Stimulated activated CD8-positive, alpha-beta memory T cell treated with anti-CD3 and anti-CD28 coated beads, Interleukin-12 subunit alpha, Interleukin-12 subunit beta, amount 100 ng/mL, for 24 hours (primary cell): ENCODE data around the gene MPDZ.

ENCODE experiments used
- DNase-seq: peaks from one replicate; pipeline ENCODE4 v3.0.0-alpha.2; 2020; ENCODE audit errors: extremely low read depth

Gene MPDZ

GRCh38 chr9:13279284-13280141 is at the start of gene MPDZ:
Gene MPDZ, minus strand, starts transcription at chr9:13279692. Its CDS starts 29,377 bp downstream, at chr9:13250315.
- DNase-seq: no peak

GRCh38 chr9:13324988-13325387 is 45.5 kb upstream of the MPDZ start:
- no peak for DNase-seq

- DNase-seq: no peak
Measured at GRCh38 chr9:13322828-13323550, 43.5 kb upstream of the MPDZ start.

- DNase-seq: no peak
Measured at GRCh38 chr9:13318027-13318426, 38.5 kb upstream of the MPDZ start.

GRCh38 chr9:13296972-13297371 is 17.5 kb upstream of the MPDZ start:
- no peak for DNase-seq

- DNase-seq: no peak
Measured at GRCh38 chr9:13295556-13295955, 16.1 kb upstream of the MPDZ start.

- DNase-seq: no peak
Measured at GRCh38 chr9:13292782-13293181, 13.3 kb upstream of the MPDZ start.

GRCh38 chr9:13292158-13292557 is 12.7 kb upstream of the MPDZ start:
- no peak for DNase-seq

GRCh38 chr9:13291718-13292117 is 12.2 kb upstream of the MPDZ start:
- DNase-seq: no peak

- DNase-seq: no peak
Measured at GRCh38 chr9:13284011-13284410, 4.5 kb upstream of the MPDZ start.

GRCh38 chr9:13282998-13283397 is 3.5 kb upstream of the MPDZ start:
- DNase-seq: no peak

GRCh38 chr9:13281356-13282016 is 2.0 kb upstream of the MPDZ start:
- DNase-seq: no peak

- DNase-seq: no peak
Measured at GRCh38 chr9:13278368-13279246, 885 bp downstream of the MPDZ start.

GRCh38 chr9:13278023-13278367 is 1.5 kb downstream of the MPDZ start:
- no peak for DNase-seq

- DNase-seq: no peak
Measured at GRCh38 chr9:13274886-13275641, 4.4 kb downstream of the MPDZ start.

GRCh38 chr9:13270734-13271133 is 8.8 kb downstream of the MPDZ start:
- DNase-seq: no peak

GRCh38 chr9:13269589-13270452 is 9.7 kb downstream of the MPDZ start:
- no peak for DNase-seq

- no peak for DNase-seq
Measured at GRCh38 chr9:13268469-13268868, 11.0 kb downstream of the MPDZ start.

GRCh38 chr9:13267743-13268142 is 11.7 kb downstream of the MPDZ start:
- no peak for DNase-seq

- DNase-seq: no peak
Measured at GRCh38 chr9:13266167-13266566, 13.3 kb downstream of the MPDZ start.
